Motor neuron (in vitro differentiated cells): ENCODE data around the gene SLC35E4. TPM values are rescaled to one million over a fixed set of nuclear protein-coding genes. Genes with fewer than 3 reads are reported as not detected.

Experiments used
- ATAC-seq, 8 experiments: fragments of 200-7000 bp; cut with Tn5 transposase; replicated peaks in 6 of 8; 2 replicates each; pipeline ENCODE4 v1.8.0; 2021; ENCODE audit warnings: mild to moderate bottlenecking in 8 of 8, moderate library complexity in 8 of 8
- H3K27ac ChIP-seq, 2 donors: fragments of 250-450 bp; sonication (Bioruptor Pico); 2 replicates each; pipeline ENCODE4 v1.9.0; 2021; ENCODE audit warnings: antibody characterized with exemption in 2 of 2, mild to moderate bottlenecking in 2 of 2, moderate library complexity in 1 of 2
- H3K4me1 ChIP-seq, 2 donors: fragments of 250-450 bp; sonication (Bioruptor Pico); replicated peaks in 1 of 2; 2 replicates each; pipeline ENCODE4 v1.6.1; 2021; ENCODE audit warnings: antibody characterized with exemption in 2 of 2, mild to moderate bottlenecking in 2 of 2, moderate library complexity in 1 of 2
- H3K4me3 ChIP-seq, 5 donors: fragments of 250-450 bp; sonication (Bioruptor Pico); 2 replicates each; pipeline ENCODE4 v1.9.0; 2021; ENCODE audit warnings: antibody characterized with exemption in 5 of 5, mild to moderate bottlenecking in 5 of 5, moderate library complexity in 4 of 5
- WGBS, 10 experiments: fragments of 450-650 bp; shearing (Covaris generic); methylation state at CpG; one replicate each; pipeline ENCODE4 v1.0.0; 2022; 5-methylcytosine and 5-hydroxymethylcytosine counted together
- in situ Hi-C, 9 experiments: fragments of 400-800 bp; cut with MboI; loops; one replicate each; pipeline ENCODE4 v1.15.0; 2021; ENCODE audit warnings: low sequenced_read_pairs in 9 of 9, low pct_unique_long_range_greater_than_20kb in 2 of 9; ENCODE audit not compliant: unreplicated experiment in 9 of 9
- total RNA-seq, 8 experiments: library from RNA; unstranded; fragments of 300-600 nt; gene quantifications; 2 replicates each; pipeline versions ENCODE4 v1.2.3 to v1.2.4, GENCODE V29; 2022

The SLC35E4 gene
- total RNA-seq, 8 experiments from 2014 or later, result 0.22 to 7.6 (median 2.9) TPM

GRCh38 chr22:30685178-30685577 lies 49.6 kb downstream of the SLC35E4 start:
- Histone ChIP-seq H3K27ac (no peak overlapping the region), H3K4me3 (no peak overlapping the region), H3K4me1 (no peaks in the 10 kb centered on the region)
- in situ Hi-C loops, result no loop called here
- ATAC-seq, result no peak
- 87 to 100% (median 93%) methylated on average over 1 to 7 of the region's 7 CpGs; no CpG with 5 or more reads in 2 of the 10 experiments for WGBS, 10 experiments

DNA sequence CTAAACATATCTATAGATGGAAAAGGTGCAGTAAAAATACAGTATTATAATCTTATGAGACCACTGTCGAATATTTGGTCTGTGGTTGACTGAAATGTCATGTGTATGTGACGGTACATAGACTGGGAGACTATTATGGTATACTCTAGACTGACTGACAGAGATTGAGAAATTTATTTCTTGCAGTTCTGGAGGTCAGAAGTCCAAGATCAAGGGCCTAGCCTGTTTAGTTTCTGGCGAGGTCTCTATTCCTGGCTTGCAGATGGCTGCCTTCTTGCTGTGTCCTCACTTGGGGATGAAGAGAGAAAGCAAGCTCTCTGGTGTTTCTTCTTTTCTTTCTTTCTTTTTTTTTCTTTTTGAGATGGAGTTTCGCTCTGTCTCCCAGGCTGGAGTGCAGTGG lies 51.8 kb downstream of the SLC35E4 start:
- in situ Hi-C loops, result no loop called here
- H3K4me1 ChIP-seq, result no peaks in the 10 kb centered on the region
- no peak for ATAC-seq
- no peak overlapping the region for H3K4me3 ChIP-seq
- no peak overlapping the region for H3K27ac ChIP-seq
- WGBS, 10 experiments, result 68 to 94% (median 92%) methylated on average over 2 to 4 of the region's 4 CpGs; no CpG with 5 or more reads in 3 of the 10 experiments

DNA sequence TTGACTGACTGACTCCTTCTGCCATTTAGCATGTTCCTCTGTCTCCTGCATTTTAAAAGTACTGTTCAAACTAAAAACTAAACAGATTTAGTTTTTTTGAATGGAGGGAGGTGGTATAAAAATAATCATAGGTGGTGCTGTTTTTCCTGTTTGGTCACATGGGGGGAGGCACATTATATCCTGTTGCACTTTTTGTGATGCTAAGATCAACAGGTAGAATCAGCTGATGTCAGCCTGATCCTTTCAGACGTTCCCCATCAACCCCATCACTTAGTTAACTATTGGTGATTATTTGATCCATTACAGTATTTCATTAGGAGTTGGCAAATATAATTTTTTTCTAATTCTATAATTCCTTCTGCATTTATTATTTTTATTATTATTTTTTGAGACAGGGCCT lies 54.0 kb downstream of the SLC35E4 start:
- in situ Hi-C loops, result no loop called here
- Histone ChIP-seq H3K4me1 (peaks cover 0 to 6% of the 10 kb centered on the region in 2 donors), H3K4me3 (no peak overlapping the region), H3K27ac (no peak overlapping the region)
- 0 to 100% (median 60%) methylated on average over 1 of the region's 1 CpG; no CpG with 5 or more reads in 4 of the 10 experiments for WGBS, 10 experiments
- no peak for ATAC-seq

DNA sequence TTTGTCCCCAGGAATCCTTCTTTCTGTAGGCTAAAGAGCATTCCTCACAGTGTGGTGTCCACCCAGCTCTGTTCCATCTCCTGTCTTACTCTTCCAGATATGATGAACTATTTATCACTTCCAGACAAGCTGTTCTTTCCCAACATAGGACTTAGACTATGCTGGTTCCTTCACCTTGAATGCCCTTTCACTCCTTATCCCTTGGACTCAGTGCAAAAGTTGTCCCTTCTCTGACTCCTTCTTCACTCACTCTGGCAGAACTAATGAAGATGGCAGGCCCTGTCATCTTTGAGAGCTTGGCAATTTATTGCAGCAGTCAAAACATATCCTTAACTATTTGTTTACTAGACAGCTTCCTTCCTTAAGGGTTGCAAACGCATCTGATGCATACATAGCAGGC lies 55.6 kb downstream of the SLC35E4 start:
- peaks cover 6 to 14% of the 10 kb centered on the region in 2 donors for H3K4me1 ChIP-seq
- H3K27ac ChIP-seq, result no peak overlapping the region
- ATAC-seq, result no peak
- in situ Hi-C loops, result no loop called here
- H3K4me3 ChIP-seq, result no peak overlapping the region
- WGBS, 10 experiments, result 54 to 100% (median 88%) methylated on average over 1 of the region's 1 CpG; no CpG with 5 or more reads in 2 of the 10 experiments

GRCh38 chr22:30694171-30694639 lies 58.6 kb downstream of the SLC35E4 start:
- Histone ChIP-seq H3K4me1 (peaks cover 6 to 18% of the 10 kb centered on the region in 2 donors), H3K4me3 (peak overlapping the region; percentile 53 to 90 (median 63)), H3K27ac (peak overlapping the region; percentile 51 to 76)
- peak; percentile 53 to 78 (median 68) for ATAC-seq
- 0 to 20% (median 17%) methylated on average over 1 to 4 of the region's 38 CpGs; no CpG with 5 or more reads in 5 of the 10 experiments for WGBS, 10 experiments
- in situ Hi-C loops, result no loop called here

DNA sequence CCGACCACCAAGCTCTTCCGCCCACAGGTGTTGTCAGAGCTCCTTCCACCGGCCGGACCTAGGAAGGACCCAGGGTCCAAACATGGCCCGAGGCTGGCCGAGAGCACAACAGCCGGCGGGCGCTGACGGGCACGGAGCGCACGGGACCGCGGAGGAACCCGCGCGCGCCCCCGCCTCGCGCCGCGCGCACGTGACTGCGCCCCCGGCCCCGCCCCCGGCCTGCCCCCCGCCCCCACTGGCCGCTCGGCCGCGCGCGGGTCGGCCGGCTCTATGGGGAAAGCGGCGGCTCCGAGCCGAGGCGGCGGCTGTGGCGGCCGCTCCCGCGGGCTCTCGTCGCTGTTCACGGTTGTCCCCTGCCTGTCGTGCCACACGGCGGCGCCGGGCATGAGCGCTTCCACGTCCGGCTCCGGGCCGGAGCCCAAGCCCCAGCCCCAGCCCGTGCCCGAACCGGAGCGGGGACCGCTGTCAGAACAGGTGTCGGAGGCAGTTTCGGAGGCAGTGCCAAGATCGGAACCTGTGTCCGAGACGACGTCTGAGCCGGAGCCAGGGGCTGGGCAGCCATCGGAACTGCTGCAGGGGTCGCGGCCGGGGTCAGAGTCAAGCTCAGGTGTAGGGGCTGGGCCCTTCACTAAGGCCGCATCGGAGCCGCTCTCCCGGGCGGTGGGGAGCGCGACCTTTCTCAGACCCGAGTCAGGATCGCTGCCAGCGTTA lies 59.2 kb downstream of the SLC35E4 start, which contains the start of gene OSBP2:
Gene OSBP2, plus strand, starts transcription at position 235 of the 711 bp plus-strand sequence. Its CDS starts 36 bp downstream, at position 271.
- WGBS, 10 experiments, result 17% methylated on average over 8 of the region's 88 CpGs; no CpG with 5 or more reads in 9 of the 10 experiments
- H3K4me1 ChIP-seq, result peaks cover 6 to 18% of the 10 kb centered on the region in 2 donors
- peak; percentile 76 to 90 (median 84) for ATAC-seq
- in situ Hi-C loops, result no loop called here
- H3K27ac ChIP-seq, result peak within 1 kb of the TSS; percentile 51 to 76
- peak within 1 kb of the TSS; percentile 63 to 98 (median 72) for H3K4me3 ChIP-seq

DNA sequence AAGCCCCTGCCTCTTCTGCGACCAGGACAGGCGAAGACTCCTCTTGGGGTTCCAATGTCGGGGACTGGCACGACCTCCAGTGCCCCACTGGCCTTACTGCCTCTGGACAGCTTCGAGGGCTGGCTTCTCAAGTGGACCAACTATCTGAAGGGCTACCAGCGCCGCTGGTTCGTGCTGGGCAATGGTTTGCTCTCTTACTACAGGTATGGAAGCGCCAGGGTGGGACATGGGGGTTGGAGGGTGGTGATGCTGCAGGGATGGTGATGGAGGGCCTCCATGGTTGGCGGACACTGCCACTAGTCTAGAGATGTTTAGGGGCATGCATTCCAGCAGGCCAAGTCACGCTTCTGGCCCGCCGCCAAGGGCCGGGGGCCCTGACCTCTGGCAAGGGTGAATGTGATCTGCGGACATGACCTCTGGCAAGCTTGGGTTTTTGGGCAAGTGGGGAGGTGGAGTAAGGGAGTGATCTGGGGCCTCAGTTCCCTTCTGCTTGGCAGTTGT lies 59.8 kb downstream of the SLC35E4 start:
- in situ Hi-C loops, result no loop called here
- no peak overlapping the region for H3K27ac ChIP-seq
- 0 to 80% (median 60%) methylated on average over 1 to 2 of the region's 15 CpGs; no CpG with 5 or more reads in 7 of the 10 experiments for WGBS, 10 experiments
- no peak for ATAC-seq
- peaks cover 6 to 18% of the 10 kb centered on the region in 2 donors for H3K4me1 ChIP-seq
- H3K4me3 ChIP-seq, result peak overlapping the region; percentile 50 to 98 (median 67)

- in situ Hi-C loops, result no loop called here
- ATAC-seq, result no peak
- no peak overlapping the region for H3K27ac ChIP-seq
- 27 to 100% (median 85%) methylated on average over 1 to 5 of the region's 7 CpGs; no CpG with 5 or more reads in 2 of the 10 experiments for whole genome bisulfite sequencing, 10 experiments
- H3K4me3 ChIP-seq, result peak overlapping the region; percentile 50 to 98 (median 67)
- H3K4me1 ChIP-seq, result peaks cover 6 to 18% of the 10 kb centered on the region in 2 donors
Measured at GRCh38 chr22:30695871-30696655, 60.5 kb downstream of the SLC35E4 start.

Other genes starting within 250 kb of the SLC35E4 start
- 10 to 100 TPM in 7 of 8 experiments, 1 to 10 TPM in 1; 9.5 to 22.9 (median 17.3) TPM for gene RNF215, start 248.4 kb upstream of the SLC35E4 start, total RNA-seq
- 10 to 100 TPM in 2 of 8 experiments, 1 to 10 TPM in 6; 2.0 to 17.3 (median 7.5) TPM for gene SEC14L2, start 238.8 kb upstream of the SLC35E4 start, total RNA-seq
- gene MTFP1, start 210.0 kb upstream of the SLC35E4 start, total RNA-seq, result 10 to 100 TPM in 6 of 8 experiments, 1 to 10 TPM in 2; 4.2 to 36.6 (median 20.4) TPM
- under 1 TPM in 3 of 8 experiments, not detected in 5; 0.20 to 0.38 (median 0.35) TPM for gene SEC14L3, start 163.8 kb upstream of the SLC35E4 start, total RNA-seq
- under 1 TPM in 2 of 8 experiments, not detected in 6; 0.14 to 0.24 TPM for gene SEC14L4, start 130.1 kb upstream of the SLC35E4 start, total RNA-seq
- 1 to 10 TPM in 1 of 8 experiments, under 1 TPM in 6, not detected in 1; 0.05 to 2.6 (median 0.18) TPM for gene SEC14L6, start 89.0 kb upstream of the SLC35E4 start, total RNA-seq
- 1 to 10 TPM in 5 of 8 experiments, under 1 TPM in 1, not detected in 2; 0.91 to 2.9 (median 1.7) TPM for gene GAL3ST1, start 61.1 kb upstream of the SLC35E4 start, total RNA-seq
- 100 to 1,000 TPM in 4 of 8 experiments, 10 to 100 TPM in 4; 78.6 to 142 (median 105) TPM for gene PES1, start 43.9 kb upstream of the SLC35E4 start, total RNA-seq
- gene TCN2, start 28.6 kb upstream of the SLC35E4 start, total RNA-seq, result 10 to 100 TPM in 3 of 8 experiments, 1 to 10 TPM in 5; 1.8 to 70.6 (median 7.9) TPM
- gene DUSP18, start 32.1 kb downstream of the SLC35E4 start, total RNA-seq, result 10 to 100 TPM in 1 of 8 experiments, 1 to 10 TPM in 7; 1.0 to 23.2 (median 4.4) TPM
- gene OSBP2, start 59.1 kb downstream of the SLC35E4 start, total RNA-seq, result 10 to 100 TPM in 1 of 8 experiments, 1 to 10 TPM in 6, under 1 TPM in 1; 0.63 to 16.6 (median 5.4) TPM